Heart left ventricle (tissue), 16 donors: ENCODE results near the gene NCOA4. TPM values are rescaled to one million over a fixed set of nuclear protein-coding genes. Genes with fewer than 3 reads are reported as not detected.

Experiments used
- ATAC-seq, 4 donors: fragments of 200-7000 bp; cut with Tn5 transposase; one replicate each; pipeline ENCODE4 v1.9.1; 2020 to 2022; ENCODE audit warnings: moderate library complexity in 4 of 4, mild to moderate bottlenecking in 3 of 4, moderate number of reproducible peaks in 1 of 4
- DNase-seq, 5 donors: peaks; one replicate each; pipeline ENCODE4 v3.0.0-alpha.2; 2020
- H3K27ac ChIP-seq, 12 donors: fragments of 200-600 bp; sonication (generic) in 4 of 12; one replicate each; pipeline versions ENCODE4 v1.5.0 to v1.8.0; 2016 to 2022; ENCODE audit warnings: mild to moderate bottlenecking in 2 of 12
- H3K27me3 ChIP-seq, 9 donors: fragments of 200-600 bp; sonication (generic) in 2 of 9; one replicate each; pipeline versions ENCODE4 v1.5.1 to v1.8.0; 2016 to 2022; ENCODE audit warnings: mild to moderate bottlenecking in 3 of 9
- H3K36me3 ChIP-seq, 9 donors: fragments of 200-600 bp; sonication (generic) in 2 of 9; one replicate each; pipeline versions ENCODE4 v1.5.0 to v1.8.0; 2018 to 2022; ENCODE audit warnings: mild to moderate bottlenecking in 2 of 9
- H3K4me1 ChIP-seq, 12 donors: fragments of 200-600 bp; sonication (generic) in 4 of 12; one replicate each; pipeline versions ENCODE4 v1.5.0 to v1.8.0; 2016 to 2022; ENCODE audit warnings: mild to moderate bottlenecking in 3 of 12
- H3K4me3 ChIP-seq, 12 donors: fragments of 200-600 bp; sonication (generic) in 4 of 12; one replicate each; pipeline versions ENCODE4 v1.5.0 to v1.8.0; 2017 to 2022; ENCODE audit warnings: mild to moderate bottlenecking in 9 of 12, moderate library complexity in 4 of 12
- H3K9me3 ChIP-seq, 12 donors: fragments of 200-600 bp; sonication (generic) in 4 of 12; one replicate each; pipeline versions ENCODE4 v1.5.0 to v1.8.0; 2016 to 2022; ENCODE audit warnings: mild to moderate bottlenecking in 1 of 12
- POLR2A ChIP-seq, 2 donors: fragments of 450-650 bp; IDR thresholded peaks; one replicate each; pipeline ENCODE4 v1.6.1; 2017; ENCODE audit warnings: antibody characterized with exemption in 2 of 2, mild to moderate bottlenecking in 2 of 2, moderate library complexity in 2 of 2
- WGBS, 4 donors: extraction: QIAGEN DNeasy Blood & Tissue Kit in 2 of 4; methylation state at CpG; one replicate each; pipeline versions ENCODE4 v1.1.5 to v1.1.7; 2013 to 2018; 5-methylcytosine and 5-hydroxymethylcytosine counted together
- intact Hi-C, 10 donors: fragments of 100-400 bp; cut with DNase I; formaldehyde crosslinking; loops; one replicate each; pipeline versions ENCODE4 v1.11.1 to v1.14.2; 2022
- polyA plus RNA-seq, 2 donors: library from polyadenylated mRNA; stranded (reverse); fragments of 200-250 nt; gene quantifications; one replicate each; pipeline ENCODE4 v1.2.3, GENCODE V29; 2013
- total RNA-seq, 9 donors: library from RNA; depleted of rRNA in 2 of 9; stranded (reverse); fragments of >200 nt in 2 of 9; fragmentation: NEBNext Ultra II Directional in 3 of 9; extraction: Animal tissue kit (Norgen Biotek cat#: 25700) in 3 of 9; gene quantifications; one replicate each; pipeline versions ENCODE4 v1.1.0 to v1.2.4, GENCODE V29; 2016 to 2023
- TF ChIP-seq, protein P1 (sequence below), 12 donors: fragments of 200-600 bp; sonication (generic) in 4 of 12; IDR thresholded peaks; one replicate each; pipeline versions ENCODE4 v1.5.0 to v1.8.0; 2018 to 2022; ENCODE audit warnings: antibody characterized with exemption in 12 of 12, mild to moderate bottlenecking in 5 of 12
- donor health status: ischemic (EF 13 %, LVEDD 7.1; RV severe dilation, severe dysfunction).
- donor health status: healthy with polysubstance abuse.
- donor health status: DM: no; HTN: yes; CAD: no.
- donor health status: DM: no; HTN: no; CAD: no.
- donor health status: ischemic (EF 25% LVEDD 6.9; RV normal size, moderate dysfunction).
- donor health status: ischemic (EF 25% LVEDD 5.7; RV mildly dilated, moderate dysfunction).
- donor health status: healthy.
- donor health status: DM: yes; HTN: yes; CAD: no.
- donor health status: ischemic (EF 35%, LVEDD 5.7; RV mildly dilated, moderate dysfunction).
- donor health status: nonischemic (EF 11% LVEDD 7.7; RV severe dilation, severe dysfunction).
- donor health status: DM: yes; HTN: yes; CAD: no.
- donor health status: PGD.
- donor health status: ischemic (EF 29% LVEDD 5.4; RV normal size, mild dysfunction).
- donor health status: nonischemic (EF 23%, LVEDD 6.1; RV moderate dilation, normal function).

Gene NCOA4
- total and polyA plus RNA-seq, 11 donors: 55.1 to 296 (median 252) TPM

GRCh38 chr10:46077141-46077554 is 46.7 kb upstream of the NCOA4 start:
- no peak for TF ChIP-seq POLR2A (IDR thresholded peaks at IDR 0.05)
- TF ChIP-seq, protein P1, sequence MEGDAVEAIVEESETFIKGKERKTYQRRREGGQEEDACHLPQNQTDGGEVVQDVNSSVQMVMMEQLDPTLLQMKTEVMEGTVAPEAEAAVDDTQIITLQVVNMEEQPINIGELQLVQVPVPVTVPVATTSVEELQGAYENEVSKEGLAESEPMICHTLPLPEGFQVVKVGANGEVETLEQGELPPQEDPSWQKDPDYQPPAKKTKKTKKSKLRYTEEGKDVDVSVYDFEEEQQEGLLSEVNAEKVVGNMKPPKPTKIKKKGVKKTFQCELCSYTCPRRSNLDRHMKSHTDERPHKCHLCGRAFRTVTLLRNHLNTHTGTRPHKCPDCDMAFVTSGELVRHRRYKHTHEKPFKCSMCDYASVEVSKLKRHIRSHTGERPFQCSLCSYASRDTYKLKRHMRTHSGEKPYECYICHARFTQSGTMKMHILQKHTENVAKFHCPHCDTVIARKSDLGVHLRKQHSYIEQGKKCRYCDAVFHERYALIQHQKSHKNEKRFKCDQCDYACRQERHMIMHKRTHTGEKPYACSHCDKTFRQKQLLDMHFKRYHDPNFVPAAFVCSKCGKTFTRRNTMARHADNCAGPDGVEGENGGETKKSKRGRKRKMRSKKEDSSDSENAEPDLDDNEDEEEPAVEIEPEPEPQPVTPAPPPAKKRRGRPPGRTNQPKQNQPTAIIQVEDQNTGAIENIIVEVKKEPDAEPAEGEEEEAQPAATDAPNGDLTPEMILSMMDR (IDR thresholded peaks at IDR 0.05): no peak
- no peak for DNase-seq
- H3K4me1 ChIP-seq: peaks cover 0 to 2% (median 0%) of the 10 kb centered on the region in 12 donors
- WGBS, 4 donors: 80 to 87% (median 83%) methylated on average over 4 of the region's 4 CpGs
- no peaks in the 10 kb centered on the region for H3K27me3 ChIP-seq
- H3K27ac ChIP-seq: no peak overlapping the region
- no peaks in the 10 kb centered on the region for H3K36me3 ChIP-seq
- H3K4me3 ChIP-seq: no peak overlapping the region
- intact Hi-C loops: no loop called here
- ATAC-seq: no peak
- H3K9me3 ChIP-seq: peaks cover 0 to 4% (median 0%) of the 10 kb centered on the region in 12 donors

- Histone ChIP-seq H3K4me3 (no peak overlapping the region), H3K27ac (no peak overlapping the region), H3K9me3 (peaks cover 0 to 4% (median 0%) of the 10 kb centered on the region in 12 donors), H3K36me3 (no peaks in the 10 kb centered on the region), H3K4me1 (peaks cover 0 to 2% (median 0%) of the 10 kb centered on the region in 12 donors), H3K27me3 (no peaks in the 10 kb centered on the region)
- TF ChIP-seq POLR2A (IDR thresholded peaks at IDR 0.05): no peak
- TF ChIP-seq, protein P1 (IDR thresholded peaks at IDR 0.05): no peak
- WGBS, 4 donors: 80 to 91% (median 87%) methylated on average over 3 of the region's 3 CpGs
- ATAC-seq (no peak), DNase-seq (no peak)
- intact Hi-C loops: no loop called here
Observed at GRCh38 chr10:46075869-46076268, 45.4 kb upstream of the NCOA4 start.

GRCh38 chr10:46074196-46074946 is 43.9 kb upstream of the NCOA4 start:
- 57 to 79% (median 65%) methylated on average over 4 of the region's 4 CpGs for WGBS, 4 donors
- intact Hi-C loops: no loop called here
- ATAC-seq: no peak
- Histone ChIP-seq H3K36me3 (no peaks in the 10 kb centered on the region), H3K4me3 (no peak overlapping the region), H3K27me3 (no peaks in the 10 kb centered on the region), H3K4me1 (peaks cover 0 to 2% (median 0%) of the 10 kb centered on the region in 12 donors), H3K27ac (no peak overlapping the region), H3K9me3 (peaks cover 0 to 4% (median 0%) of the 10 kb centered on the region in 12 donors)
- no peak for DNase-seq
- TF ChIP-seq POLR2A (IDR thresholded peaks at IDR 0.05): no peak
- TF ChIP-seq, protein P1 (IDR thresholded peaks at IDR 0.05): no peak

DNA sequence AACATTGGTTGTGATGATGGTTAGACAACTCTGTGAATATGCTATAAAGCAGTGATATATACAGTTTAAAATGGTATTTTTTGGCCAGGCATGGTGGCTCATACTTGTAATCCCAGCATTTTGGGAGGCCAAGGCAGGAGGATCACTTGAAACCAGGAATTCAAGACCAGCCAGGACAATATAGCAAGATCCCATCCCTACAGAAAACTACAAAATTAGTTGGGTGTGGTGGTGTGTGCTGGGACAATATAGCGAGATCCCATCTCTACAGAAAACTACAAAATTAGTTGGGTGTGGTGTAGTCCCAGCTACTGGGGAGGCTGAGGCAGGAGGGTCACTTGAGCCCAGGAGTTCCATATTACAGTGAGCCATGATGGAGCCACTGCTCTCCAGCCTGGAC is 43.1 kb upstream of the NCOA4 start:
- no peak overlapping the region for H3K27ac ChIP-seq
- peaks cover 0 to 4% (median 0%) of the 10 kb centered on the region in 12 donors for H3K9me3 ChIP-seq
- H3K27me3 ChIP-seq: no peaks in the 10 kb centered on the region
- ATAC-seq: no peak
- peaks cover 0 to 2% (median 0%) of the 10 kb centered on the region in 12 donors for H3K4me1 ChIP-seq
- no peaks in the 10 kb centered on the region for H3K36me3 ChIP-seq
- no peak for DNase-seq
- intact Hi-C loops: no loop called here
- 77 to 100% (median 89%) methylated on average over 1 of the region's 1 CpG for WGBS, 4 donors
- no peak overlapping the region for H3K4me3 ChIP-seq
- TF ChIP-seq, protein P1 (IDR thresholded peaks at IDR 0.05): no peak
- TF ChIP-seq POLR2A (IDR thresholded peaks at IDR 0.05): no peak
